Mononuclear cell (primary cell): ENCODE results near the gene MYRF. TPM values are rescaled to one million over a fixed set of nuclear protein-coding genes. Genes with fewer than 3 reads are reported as not detected.

Experiments used
- H3K27me3 ChIP-seq: 2 replicates; pipeline ENCODE4 v1.6.0; 2011; ENCODE audit warnings: low read length, control low read depth; ENCODE audit not compliant: insufficient read depth
- H3K4me1 ChIP-seq: 2 replicates; pipeline ENCODE4 v1.5.1; 2011; ENCODE audit warnings: mild to moderate bottlenecking, low read length, control low read depth; ENCODE audit not compliant: insufficient read depth
- H3K4me3 ChIP-seq: 2 replicates; pipeline ENCODE4 v1.5.1; 2011; ENCODE audit warnings: mild to moderate bottlenecking, low read length, moderate library complexity
- H3K9me3 ChIP-seq: 2 replicates; pipeline ENCODE4 v1.5.1; 2011; ENCODE audit warnings: low read depth, mild to moderate bottlenecking, control low read depth, low read length
- total RNA-seq: library from RNA; depleted of rRNA; stranded (reverse); fragments of >200 nt; gene quantifications from one replicate; pipeline ENCODE4 v1.2.3, GENCODE V29; 2012

Gene MYRF
- total RNA-seq, 1 donor, result 0.31 TPM

DNA sequence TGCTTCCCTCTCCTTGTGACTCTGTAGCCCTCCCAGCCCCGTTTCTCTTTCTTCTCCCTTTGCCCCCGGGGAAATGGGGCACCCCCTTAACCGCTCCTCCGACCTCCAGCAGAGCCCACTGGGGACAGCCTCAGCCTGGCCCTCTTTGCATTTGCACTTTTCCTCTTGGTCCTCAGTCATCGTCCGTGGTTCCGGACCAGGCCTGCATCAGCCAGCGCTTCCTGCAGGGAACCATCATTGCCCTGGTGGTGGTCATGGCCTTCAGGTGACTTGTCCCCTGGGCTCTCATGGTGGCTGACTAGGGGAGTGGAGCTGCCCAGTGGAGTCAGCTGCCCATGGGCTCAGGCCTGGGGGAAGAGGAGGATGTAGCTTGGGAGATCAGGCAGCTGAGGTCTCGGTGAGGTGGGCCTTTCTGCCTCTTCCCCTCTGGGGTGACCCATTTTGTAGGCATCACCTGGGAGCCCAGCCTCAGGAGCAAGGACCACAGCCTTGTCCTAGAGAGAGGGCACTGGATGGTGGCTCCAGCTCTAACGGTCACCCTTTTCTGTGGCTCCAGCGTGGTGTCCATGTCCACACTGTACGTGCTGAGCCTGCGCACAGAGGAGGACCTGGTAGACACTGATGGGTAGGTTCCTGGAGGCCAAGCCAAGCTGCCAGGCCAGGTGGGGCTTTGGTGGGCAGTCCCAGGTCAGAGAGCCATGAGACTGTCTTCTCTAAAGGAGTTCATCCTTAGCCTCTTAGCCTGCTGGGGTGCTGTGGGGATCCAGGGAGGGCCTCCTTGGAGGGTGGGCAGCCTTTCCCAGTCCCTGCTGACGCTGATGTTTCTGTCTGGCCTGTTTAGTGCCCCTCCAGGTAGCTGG, 27.5 kb downstream of the MYRF start:
- Histone ChIP-seq H3K4me1 (peaks cover 12% of the 10 kb centered on the region), H3K9me3 (no peaks in the 10 kb centered on the region), H3K27me3 (no peaks in the 10 kb centered on the region), H3K4me3 (no peak overlapping the region)

DNA sequence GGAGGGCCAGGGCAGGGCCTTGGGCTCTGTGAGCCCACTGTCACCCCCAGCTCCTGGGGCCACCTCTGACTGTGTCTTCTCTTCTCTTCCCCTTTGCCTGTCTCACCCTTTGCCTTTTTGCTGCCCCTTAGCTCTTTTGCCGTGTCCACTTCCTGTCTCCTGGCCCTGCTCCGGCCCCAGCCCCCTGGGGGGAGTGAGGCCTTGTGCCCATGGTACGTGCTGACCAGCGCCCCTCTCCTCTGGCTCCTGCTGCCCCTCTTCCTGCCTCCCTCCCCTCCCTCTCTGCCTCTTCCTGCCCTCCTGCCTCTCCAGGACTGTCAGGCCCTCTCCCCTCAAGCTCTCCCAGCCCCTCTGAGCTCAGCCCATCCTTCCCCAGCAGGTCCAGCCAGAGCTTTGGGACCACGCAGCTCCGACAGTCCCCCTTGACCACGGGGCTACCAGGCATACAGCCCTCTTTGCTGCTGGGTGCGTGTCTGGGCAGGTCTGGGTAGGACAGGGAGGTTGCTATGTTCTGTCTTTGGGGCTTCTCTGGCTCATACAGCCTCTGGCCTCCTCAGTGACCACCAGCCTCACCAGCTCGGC, 28.2 kb downstream of the MYRF start:
- Histone ChIP-seq H3K4me1 (peaks cover 12% of the 10 kb centered on the region), H3K27me3 (no peaks in the 10 kb centered on the region), H3K4me3 (no peak overlapping the region), H3K9me3 (no peaks in the 10 kb centered on the region)

DNA sequence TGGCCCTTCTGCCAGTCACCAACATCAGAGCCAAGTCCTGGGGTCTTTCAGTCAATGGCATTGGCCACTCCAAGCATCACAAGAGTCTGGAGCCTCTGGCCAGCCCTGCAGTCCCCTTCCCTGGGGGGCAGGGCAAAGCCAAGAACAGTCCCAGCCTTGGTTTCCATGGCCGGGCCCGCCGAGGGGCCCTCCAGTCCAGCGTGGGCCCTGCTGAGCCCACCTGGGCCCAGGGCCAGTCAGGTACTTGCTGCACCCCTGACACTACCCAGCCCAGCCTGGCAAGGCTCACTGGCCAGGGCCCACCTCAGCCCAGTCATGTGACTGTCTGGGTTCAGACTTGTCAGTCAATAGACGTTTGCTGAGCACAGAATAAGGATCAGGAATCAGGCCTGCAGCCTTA, 29.1 kb downstream of the MYRF start:
- Histone ChIP-seq H3K9me3 (no peaks in the 10 kb centered on the region), H3K4me1 (peaks cover 12% of the 10 kb centered on the region), H3K27me3 (no peaks in the 10 kb centered on the region), H3K4me3 (no peak overlapping the region)

DNA sequence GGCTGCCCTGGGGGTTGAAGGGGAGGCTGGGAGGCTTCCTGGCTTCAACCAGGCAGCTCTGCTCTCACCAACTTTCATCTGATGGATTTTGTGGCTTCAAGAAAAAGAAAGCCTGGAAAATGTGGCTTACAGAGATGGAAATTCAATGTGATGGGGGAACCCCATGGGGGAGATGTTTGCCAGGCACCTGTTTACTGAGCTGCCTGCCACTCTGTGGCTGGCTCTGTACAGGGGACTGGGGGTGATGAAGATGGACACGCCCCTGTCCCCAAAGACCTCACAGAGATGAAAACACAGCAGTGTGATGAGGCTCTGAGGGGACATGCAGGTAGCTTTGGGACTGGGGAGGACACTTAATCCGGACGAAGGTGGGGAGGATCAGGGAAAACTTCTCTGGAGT, 29.9 kb downstream of the MYRF start:
- H3K4me3 ChIP-seq, result no peak overlapping the region
- no peaks in the 10 kb centered on the region for H3K9me3 ChIP-seq
- H3K27me3 ChIP-seq, result no peaks in the 10 kb centered on the region
- peaks cover 6% of the 10 kb centered on the region for H3K4me1 ChIP-seq

DNA sequence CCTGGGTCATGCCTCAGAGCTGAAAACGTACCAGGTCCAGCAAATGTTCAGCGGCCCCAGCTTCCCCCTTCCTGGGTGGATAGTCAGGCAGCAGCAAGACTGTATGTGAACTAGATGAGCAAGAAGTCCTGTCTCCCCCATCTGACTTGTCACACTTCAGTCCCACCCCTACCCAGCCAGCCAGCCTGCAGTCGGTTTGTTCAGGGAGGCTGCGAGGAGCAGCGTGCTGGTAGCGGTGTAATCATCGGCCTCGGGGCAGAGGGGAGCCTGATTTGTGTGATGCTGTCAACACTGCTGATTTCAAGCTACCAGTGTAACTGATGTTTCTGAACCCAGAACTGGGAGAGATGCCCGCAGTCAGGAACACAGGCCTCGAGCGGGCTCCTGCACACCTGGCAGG, 30.4 kb downstream of the MYRF start:
- Histone ChIP-seq H3K4me3 (no peak overlapping the region), H3K4me1 (peaks cover 2% of the 10 kb centered on the region), H3K9me3 (no peaks in the 10 kb centered on the region), H3K27me3 (no peaks in the 10 kb centered on the region)

GRCh38 chr11:61783717-61784505, 31.5 kb downstream of the MYRF start:
- no peak overlapping the region for H3K4me3 ChIP-seq
- H3K9me3 ChIP-seq, result no peaks in the 10 kb centered on the region
- H3K4me1 ChIP-seq, result no peaks in the 10 kb centered on the region
- H3K27me3 ChIP-seq, result no peaks in the 10 kb centered on the region

DNA sequence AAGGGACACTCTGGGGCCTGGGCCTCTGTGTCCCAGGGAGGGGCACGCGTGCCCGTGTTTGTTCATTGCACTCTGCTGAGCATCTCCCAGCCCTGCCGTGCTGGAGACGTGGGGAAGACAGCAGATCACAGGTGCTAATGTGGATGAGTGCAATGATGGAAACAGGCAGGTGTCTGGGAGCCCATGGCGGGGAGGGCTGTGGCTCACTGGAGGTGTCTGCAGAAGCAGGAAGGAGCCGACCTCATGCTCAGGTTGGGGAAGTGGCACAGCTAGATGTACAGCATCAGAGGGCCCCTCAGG, 32.0 kb downstream of the MYRF start:
- H3K4me1 ChIP-seq, result no peaks in the 10 kb centered on the region

DNA sequence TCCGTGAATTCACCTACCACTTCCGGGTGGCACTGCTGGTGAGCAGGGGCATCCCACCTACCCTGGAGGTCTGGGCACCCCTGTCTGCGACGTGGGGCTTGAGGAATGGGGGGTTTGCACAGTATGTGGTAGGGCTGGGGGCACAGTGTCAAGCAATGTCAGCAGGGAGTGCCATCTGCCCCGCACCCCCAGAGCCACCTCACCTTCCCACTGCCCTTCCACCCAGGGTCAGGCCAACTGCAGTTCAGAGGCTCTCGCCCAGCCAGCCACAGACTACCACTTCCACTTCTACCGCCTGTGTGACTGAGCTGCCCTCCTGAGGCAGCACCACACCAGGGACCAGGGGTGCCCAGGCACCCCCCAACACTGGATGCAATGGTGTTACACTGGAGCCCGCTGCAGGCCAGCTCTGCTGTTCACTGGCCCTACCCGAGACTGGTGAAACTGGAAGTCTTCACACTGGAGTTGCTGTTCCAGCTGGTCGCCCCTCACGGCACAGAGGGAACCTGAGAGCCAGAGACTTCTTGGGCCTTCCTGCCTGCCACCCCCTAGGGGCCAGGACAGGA, 33.5 kb downstream of the MYRF start:
- Histone ChIP-seq H3K9me3 (no peaks in the 10 kb centered on the region), H3K4me3 (no peak overlapping the region), H3K4me1 (no peaks in the 10 kb centered on the region), H3K27me3 (no peaks in the 10 kb centered on the region)

More for the DNA sequence above, 32.0 kb downstream of the MYRF start:
- Histone ChIP-seq H3K4me3 (no peak overlapping the region), H3K9me3 (no peaks in the 10 kb centered on the region), H3K27me3 (no peaks in the 10 kb centered on the region)

- Histone ChIP-seq H3K4me3 (no peak overlapping the region), H3K27me3 (no peaks in the 10 kb centered on the region), H3K9me3 (no peaks in the 10 kb centered on the region), H3K4me1 (peaks cover 13% of the 10 kb centered on the region)
These were observed 35.6 kb downstream of the MYRF start for GRCh38 chr11:61787928-61788491.

DNA sequence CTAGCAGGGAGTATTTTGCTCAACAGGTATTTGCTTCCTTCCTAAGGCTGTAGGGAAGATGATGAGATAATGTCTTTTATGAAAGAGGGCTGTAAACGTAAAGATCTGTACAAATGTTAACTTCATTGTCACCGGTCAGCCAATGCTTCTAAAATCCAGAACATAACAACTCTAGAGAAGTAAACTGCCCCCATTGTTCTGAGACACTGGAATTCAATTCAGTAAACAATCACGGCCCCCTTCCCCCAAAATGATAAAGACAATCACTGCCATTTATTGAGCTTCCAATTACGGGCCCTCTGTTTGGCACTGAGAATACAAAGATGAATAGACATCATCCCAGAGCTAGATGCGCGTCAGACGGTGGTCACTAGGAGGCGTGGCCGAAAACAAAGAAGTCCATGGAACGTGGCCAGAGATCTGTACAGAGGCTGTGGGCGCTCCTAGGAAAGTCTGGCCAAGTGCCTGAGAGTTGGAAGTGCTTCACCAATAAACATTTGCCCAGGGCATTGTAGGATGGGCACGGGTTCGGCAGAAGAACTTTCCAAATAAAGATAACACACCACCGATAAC, 39.4 kb downstream of the MYRF start:
- Histone ChIP-seq H3K4me3 (peak overlapping the region; percentile 65), H3K27me3 (no peaks in the 10 kb centered on the region), H3K9me3 (no peaks in the 10 kb centered on the region), H3K4me1 (peaks cover 23% of the 10 kb centered on the region)

DNA sequence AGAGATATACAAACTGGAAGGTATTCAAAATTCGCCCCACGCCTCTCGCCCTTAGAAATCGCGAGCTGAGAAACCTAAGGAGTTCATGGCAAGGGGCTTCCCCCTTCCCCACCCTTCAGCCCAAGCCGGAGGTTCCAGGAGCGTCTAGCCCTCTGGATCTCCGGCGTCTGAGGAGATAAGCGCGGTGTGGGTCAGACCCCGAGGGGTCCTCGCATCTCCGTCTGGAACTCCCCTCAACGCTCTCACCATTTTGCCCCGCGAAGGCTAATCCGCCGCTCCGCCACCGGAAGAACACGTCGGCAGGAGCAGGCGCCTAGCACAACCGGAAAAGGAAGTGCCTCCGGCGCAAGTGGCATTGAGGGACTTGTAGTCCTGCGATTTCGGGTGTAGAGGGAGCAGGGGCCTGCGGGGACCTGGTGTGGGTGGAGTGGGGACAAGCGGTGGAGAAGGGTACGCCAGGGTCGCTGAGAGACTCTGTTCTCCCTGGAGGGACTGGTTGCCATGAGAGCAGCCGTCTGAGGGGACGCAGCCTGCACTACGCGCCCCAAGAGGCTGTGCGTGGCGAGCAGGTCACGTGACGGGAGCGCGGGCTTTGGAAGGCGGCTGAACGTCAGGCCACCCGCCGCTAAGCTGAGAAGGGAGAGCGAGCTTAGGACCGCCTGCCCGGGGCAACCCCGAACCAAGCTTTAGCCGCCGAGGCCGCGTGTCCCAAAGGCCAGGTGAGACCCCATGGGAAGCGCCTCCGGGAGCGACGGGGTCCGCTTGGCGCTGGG, 40.1 kb downstream of the MYRF start, which contains the start of the genes FEN1 and TMEM258:
FEN1 (plus strand) TSS at position 602 of the 773 bp plus-strand sequence. CDS start 2,451 bp downstream, outside the sequence.
TMEM258 (minus strand) TSS at position 290 of the 773 bp plus-strand sequence; CDS start at position 249, 41 bp downstream.
- Histone ChIP-seq H3K4me3 (peak within 1 kb of the TSS; percentile 65), H3K9me3 (no peaks in the 10 kb centered on the region), H3K4me1 (peaks cover 23% of the 10 kb centered on the region), H3K27me3 (no peaks in the 10 kb centered on the region)

DNA sequence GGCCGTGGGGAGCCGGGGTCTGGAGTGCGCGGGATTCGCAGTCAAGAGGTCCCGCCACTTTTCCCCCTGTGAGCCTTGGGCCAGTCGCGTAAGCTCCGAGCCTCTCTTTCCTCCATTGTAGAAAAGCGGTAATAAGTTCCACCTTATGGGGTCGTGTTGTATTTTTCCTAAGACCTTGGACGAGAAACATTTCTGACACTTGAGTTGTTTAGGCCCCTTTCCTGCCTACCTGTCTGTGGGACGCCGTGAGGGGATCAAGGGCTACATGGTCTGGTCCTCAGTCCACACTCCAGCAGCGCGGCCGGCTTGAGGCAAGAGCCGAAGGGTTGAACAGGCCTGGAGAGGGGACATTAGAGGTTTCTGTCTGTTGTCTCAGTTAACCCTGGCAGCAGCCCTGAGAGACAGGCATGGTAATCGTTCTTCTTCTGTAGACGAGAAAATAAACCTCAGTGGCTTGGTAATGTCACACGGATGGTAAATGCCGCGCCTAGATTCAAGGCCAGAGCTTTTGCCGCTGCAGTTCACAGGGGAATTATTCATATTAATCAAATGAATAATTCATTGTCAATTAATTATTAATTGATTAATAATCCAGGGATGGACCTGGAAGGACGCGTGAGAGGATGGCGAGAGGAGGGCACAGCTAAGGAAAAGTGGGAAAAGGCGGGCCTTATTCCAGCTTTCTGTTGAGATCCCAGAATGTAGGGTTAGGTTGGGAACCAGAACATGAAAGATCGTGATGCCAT, 40.8 kb downstream of the MYRF start:
- Histone ChIP-seq H3K9me3 (no peaks in the 10 kb centered on the region), H3K27me3 (no peaks in the 10 kb centered on the region), H3K4me3 (peak overlapping the region; percentile 65), H3K4me1 (peaks cover 23% of the 10 kb centered on the region)

- no peaks in the 10 kb centered on the region for H3K9me3 ChIP-seq
- no peaks in the 10 kb centered on the region for H3K27me3 ChIP-seq
- H3K4me1 ChIP-seq, result peaks cover 23% of the 10 kb centered on the region
- no peak overlapping the region for H3K4me3 ChIP-seq
These were observed 41.4 kb downstream of the MYRF start for GRCh38 chr11:61793829-61794204.
